ENCODE data around the gene MAPK1IP1L.

DNA sequence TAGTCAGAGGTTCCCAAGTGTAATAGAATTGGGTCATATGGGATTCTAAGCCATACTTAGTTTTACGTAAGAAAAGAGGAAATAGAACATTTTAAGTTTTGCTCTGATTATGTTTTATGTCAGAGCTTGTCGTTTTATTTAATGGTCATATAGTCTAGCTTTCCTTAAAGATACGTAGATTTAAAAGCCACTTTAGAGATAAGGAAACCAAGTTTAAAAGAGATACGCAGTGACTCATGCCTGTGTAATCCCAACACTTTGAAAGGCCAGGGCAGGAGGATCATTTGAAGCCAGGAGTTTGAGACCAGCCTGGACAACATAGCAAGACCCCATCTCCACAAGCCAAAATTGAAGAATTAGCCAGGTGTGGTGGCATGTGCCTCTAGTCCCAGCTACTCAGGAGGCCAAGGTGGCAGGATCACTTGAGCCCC is 19.5 kb downstream of the MAPK1IP1L start:
- TF ChIP-seq POLR2A (IDR thresholded peaks at IDR 0.05) = no peak
- TF ChIP-seq, protein P1, sequence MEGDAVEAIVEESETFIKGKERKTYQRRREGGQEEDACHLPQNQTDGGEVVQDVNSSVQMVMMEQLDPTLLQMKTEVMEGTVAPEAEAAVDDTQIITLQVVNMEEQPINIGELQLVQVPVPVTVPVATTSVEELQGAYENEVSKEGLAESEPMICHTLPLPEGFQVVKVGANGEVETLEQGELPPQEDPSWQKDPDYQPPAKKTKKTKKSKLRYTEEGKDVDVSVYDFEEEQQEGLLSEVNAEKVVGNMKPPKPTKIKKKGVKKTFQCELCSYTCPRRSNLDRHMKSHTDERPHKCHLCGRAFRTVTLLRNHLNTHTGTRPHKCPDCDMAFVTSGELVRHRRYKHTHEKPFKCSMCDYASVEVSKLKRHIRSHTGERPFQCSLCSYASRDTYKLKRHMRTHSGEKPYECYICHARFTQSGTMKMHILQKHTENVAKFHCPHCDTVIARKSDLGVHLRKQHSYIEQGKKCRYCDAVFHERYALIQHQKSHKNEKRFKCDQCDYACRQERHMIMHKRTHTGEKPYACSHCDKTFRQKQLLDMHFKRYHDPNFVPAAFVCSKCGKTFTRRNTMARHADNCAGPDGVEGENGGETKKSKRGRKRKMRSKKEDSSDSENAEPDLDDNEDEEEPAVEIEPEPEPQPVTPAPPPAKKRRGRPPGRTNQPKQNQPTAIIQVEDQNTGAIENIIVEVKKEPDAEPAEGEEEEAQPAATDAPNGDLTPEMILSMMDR (IDR thresholded peaks at IDR 0.05) = no peak
